GM06990 (cell line): Measurements from ENCODE around the gene C4BPA.

Experiments
- DNase-seq: peaks from one replicate; pipeline ENCODE4 v3.0.0-alpha.2; 2011; ENCODE audit not compliant: insufficient read length; ENCODE audit errors: extremely low read depth
- H3K27me3 ChIP-seq: replicated peaks from 2 replicates; pipeline ENCODE4 v1.6.0; 2011; ENCODE audit warnings: low read length; ENCODE audit not compliant: control insufficient read depth, insufficient read depth
- H3K36me3 ChIP-seq: 2 replicates; pipeline ENCODE4 v1.5.1; 2011; ENCODE audit warnings: low read length; ENCODE audit not compliant: control insufficient read depth, insufficient read depth
- H3K4me3 ChIP-seq: replicated peaks from 2 replicates; pipeline ENCODE4 v1.5.1; 2011; ENCODE audit warnings: low read depth, mild to moderate bottlenecking, control low read depth, low read length
- TF ChIP-seq, protein P1 (sequence below): IDR thresholded peaks from 2 replicates; pipeline ENCODE4 v1.5.1; 2011; ENCODE audit warnings: low read length, control low read depth, mild to moderate bottlenecking, inconsistent platforms; ENCODE audit not compliant: insufficient read depth, poor library complexity, severe bottlenecking

The C4BPA gene

DNA sequence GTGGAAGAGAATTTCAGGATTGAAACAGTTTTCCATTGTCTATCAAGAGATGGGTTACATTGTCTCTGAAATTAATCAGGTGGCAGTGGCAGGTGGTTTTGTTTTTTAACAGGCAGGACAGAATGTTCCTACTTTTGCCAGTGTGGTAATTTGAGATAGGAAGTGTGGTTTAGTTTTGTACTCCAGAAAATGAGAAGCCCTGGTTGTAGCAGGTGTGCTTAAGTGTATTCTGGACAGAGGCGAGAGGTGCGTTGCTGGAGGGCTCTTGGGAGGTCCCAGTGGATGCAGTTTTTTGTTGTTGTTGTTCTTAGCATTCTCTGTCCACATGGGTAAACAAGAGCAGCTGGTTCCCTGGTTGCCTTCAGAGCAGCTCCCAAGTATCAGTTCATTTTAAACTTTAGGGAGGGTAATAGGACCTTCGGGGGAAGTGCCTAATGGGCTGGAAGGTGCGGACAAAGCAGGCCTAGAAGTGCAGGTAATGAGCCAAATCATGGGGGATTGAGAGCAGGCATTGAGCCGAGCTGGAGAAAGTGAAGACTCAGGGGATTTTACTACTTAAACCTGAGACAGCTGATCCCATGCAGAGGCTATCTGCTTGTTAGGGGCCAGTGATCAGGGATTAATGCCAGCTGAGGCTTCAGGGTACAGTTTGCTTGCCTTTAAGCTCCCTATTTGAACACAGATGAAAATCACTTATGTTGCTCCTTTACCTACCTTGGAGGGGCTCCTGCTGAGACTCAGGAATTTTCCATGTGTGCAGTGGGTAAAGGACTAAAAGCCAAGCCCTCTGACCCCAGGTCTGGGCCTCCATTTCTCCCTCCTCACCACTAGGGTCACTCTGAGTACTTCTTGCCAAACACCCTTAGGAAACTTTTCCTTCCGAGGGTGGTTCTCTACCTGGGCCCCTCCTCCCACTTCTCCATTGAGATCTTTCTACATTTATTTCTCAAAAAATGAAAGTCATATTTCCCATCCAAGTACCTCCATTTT is 44.9 kb upstream of the C4BPA start:
- no peak overlapping the region for H3K4me3 ChIP-seq
- H3K27me3 ChIP-seq, result no peaks in the 10 kb centered on the region
- TF ChIP-seq, protein P1, sequence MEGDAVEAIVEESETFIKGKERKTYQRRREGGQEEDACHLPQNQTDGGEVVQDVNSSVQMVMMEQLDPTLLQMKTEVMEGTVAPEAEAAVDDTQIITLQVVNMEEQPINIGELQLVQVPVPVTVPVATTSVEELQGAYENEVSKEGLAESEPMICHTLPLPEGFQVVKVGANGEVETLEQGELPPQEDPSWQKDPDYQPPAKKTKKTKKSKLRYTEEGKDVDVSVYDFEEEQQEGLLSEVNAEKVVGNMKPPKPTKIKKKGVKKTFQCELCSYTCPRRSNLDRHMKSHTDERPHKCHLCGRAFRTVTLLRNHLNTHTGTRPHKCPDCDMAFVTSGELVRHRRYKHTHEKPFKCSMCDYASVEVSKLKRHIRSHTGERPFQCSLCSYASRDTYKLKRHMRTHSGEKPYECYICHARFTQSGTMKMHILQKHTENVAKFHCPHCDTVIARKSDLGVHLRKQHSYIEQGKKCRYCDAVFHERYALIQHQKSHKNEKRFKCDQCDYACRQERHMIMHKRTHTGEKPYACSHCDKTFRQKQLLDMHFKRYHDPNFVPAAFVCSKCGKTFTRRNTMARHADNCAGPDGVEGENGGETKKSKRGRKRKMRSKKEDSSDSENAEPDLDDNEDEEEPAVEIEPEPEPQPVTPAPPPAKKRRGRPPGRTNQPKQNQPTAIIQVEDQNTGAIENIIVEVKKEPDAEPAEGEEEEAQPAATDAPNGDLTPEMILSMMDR, result peak; percentile 13
- H3K36me3 ChIP-seq, result no peaks in the 10 kb centered on the region
- DNase-seq, result no peak

DNA sequence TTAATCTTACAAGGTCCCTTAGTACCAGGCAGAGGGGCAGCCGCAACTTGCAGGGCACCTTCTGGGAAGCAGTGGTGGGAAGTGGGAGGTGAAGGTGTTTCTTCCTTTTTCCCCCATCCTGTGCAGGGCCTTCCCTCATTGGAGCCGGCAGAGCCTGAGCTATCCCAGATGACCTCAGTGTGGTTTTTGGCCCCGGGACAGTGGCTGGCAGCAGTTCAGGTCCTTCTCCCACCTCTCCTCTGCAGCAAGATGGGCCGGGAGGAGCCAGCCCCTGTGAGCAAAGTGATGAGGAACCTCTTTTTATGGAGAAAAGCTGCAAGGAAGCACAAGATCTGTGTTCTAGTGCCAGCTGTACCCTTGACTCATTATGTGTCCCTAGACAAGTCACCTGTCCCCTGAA is 44.2 kb upstream of the C4BPA start:
- DNase-seq, result no peak
- no peaks in the 10 kb centered on the region for H3K27me3 ChIP-seq
- TF ChIP-seq, protein P1, result no peak
- H3K4me3 ChIP-seq, result no peak overlapping the region
- H3K36me3 ChIP-seq, result no peaks in the 10 kb centered on the region

DNA sequence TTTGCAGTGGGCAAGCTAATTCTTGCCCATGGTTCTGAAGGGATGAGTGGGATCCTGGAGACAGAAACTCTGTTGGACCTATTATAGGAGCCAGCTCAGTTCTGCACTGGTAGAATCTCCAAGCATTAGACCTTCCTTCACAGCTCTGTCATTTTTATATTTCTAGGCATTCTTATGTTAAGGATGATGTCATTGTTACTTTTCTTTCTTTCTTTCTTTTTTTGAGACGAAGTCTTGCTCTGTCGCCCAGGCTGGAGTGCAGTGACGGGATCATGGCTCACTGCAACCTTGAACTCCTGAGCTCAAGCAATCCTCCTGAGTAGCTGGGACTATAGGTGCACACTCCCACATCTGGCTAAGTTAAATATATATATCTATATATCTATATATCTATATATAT is 43.4 kb upstream of the C4BPA start:
- Histone ChIP-seq H3K4me3 (no peak overlapping the region), H3K36me3 (no peaks in the 10 kb centered on the region), H3K27me3 (no peaks in the 10 kb centered on the region)
- TF ChIP-seq, protein P1, result no peak
- no peak for DNase-seq

DNA sequence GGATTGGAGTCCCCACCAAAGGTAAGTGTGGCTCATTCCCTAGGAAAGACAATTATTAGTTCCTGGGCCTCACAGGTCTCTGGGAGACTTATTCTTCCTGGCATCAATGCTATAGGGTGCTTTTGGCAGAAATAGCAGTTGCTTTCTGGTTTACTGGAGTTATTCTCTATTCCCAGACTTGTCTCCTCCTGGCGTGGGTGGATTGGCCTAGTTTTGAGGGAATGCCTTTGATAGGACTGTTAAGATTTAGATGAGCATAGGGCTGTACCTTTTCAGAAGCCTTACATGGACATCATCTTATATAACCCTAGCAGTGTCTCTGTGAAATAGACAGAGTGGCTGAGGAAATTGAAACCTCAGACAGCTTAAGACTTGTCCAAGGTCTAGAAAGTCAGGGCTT is 42.0 kb upstream of the C4BPA start:
- DNase-seq, result no peak
- Histone ChIP-seq H3K36me3 (no peaks in the 10 kb centered on the region), H3K4me3 (no peak overlapping the region), H3K27me3 (no peaks in the 10 kb centered on the region)
- TF ChIP-seq, protein P1, result no peak

DNA sequence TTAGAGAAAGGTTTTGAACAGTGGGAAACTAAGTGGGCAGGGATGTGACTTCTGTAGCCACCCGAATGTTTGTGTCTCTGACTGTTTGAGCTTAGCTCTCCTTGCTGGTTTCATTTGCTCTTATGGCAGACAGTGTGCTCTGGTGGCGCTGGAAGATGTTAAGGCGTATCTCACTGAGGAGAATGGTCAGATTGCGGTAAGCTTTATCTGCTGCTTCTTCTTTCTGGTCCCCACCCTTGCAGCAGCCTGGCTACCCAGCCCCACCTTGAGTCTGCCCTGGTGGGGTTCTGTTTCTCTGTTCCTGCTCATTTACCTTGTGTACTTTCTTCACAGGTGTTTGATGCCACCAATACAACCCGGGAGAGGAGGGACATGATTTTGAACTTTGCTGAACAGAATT is 41.0 kb upstream of the C4BPA start:
- H3K4me3 ChIP-seq, result no peak overlapping the region
- no peaks in the 10 kb centered on the region for H3K36me3 ChIP-seq
- H3K27me3 ChIP-seq, result no peaks in the 10 kb centered on the region
- DNase-seq, result no peak
- TF ChIP-seq, protein P1, result no peak
